ENCODE results near the gene RC3H1.

GRCh38 chr1:174044418-174045222 is 22.5 kb upstream of the RC3H1 start:
- TF ChIP-seq, protein P1, sequence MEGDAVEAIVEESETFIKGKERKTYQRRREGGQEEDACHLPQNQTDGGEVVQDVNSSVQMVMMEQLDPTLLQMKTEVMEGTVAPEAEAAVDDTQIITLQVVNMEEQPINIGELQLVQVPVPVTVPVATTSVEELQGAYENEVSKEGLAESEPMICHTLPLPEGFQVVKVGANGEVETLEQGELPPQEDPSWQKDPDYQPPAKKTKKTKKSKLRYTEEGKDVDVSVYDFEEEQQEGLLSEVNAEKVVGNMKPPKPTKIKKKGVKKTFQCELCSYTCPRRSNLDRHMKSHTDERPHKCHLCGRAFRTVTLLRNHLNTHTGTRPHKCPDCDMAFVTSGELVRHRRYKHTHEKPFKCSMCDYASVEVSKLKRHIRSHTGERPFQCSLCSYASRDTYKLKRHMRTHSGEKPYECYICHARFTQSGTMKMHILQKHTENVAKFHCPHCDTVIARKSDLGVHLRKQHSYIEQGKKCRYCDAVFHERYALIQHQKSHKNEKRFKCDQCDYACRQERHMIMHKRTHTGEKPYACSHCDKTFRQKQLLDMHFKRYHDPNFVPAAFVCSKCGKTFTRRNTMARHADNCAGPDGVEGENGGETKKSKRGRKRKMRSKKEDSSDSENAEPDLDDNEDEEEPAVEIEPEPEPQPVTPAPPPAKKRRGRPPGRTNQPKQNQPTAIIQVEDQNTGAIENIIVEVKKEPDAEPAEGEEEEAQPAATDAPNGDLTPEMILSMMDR (IDR thresholded peaks at IDR 0.05), result no peak
- TF ChIP-seq POLR2A (IDR thresholded peaks at IDR 0.05), result no peak

Measured in testis (tissue), 2 donors.